HG02623 (cell line): ENCODE data around the gene DKC1.

Experiments
- ATAC-seq: cut with Tn5 transposase; IDR thresholded peaks from one replicate; pipeline ENCODE4 v1.9.1; 2021; ENCODE audit warnings: moderate library complexity; ENCODE audit not compliant: unreplicated experiment

The DKC1 gene

GRCh38 chrX:154735695-154736393 lies 26.8 kb upstream of the DKC1 start:
- ATAC-seq, result no peak

GRCh38 chrX:154737136-154737535 lies 25.5 kb upstream of the DKC1 start:
- no peak for ATAC-seq

GRCh38 chrX:154738011-154738738 lies 24.5 kb upstream of the DKC1 start:
- no peak for ATAC-seq

- no peak for ATAC-seq
These were observed 22.7 kb upstream of the DKC1 start for GRCh38 chrX:154739952-154740465.

GRCh38 chrX:154742613-154743012 lies 20.1 kb upstream of the DKC1 start:
- no peak for ATAC-seq

- ATAC-seq, result no peak
These were observed 13.8 kb upstream of the DKC1 start for GRCh38 chrX:154748712-154749339.

- no peak for ATAC-seq
These were observed 12.8 kb upstream of the DKC1 start for GRCh38 chrX:154749856-154750255.

GRCh38 chrX:154750301-154751202 lies 12.1 kb upstream of the DKC1 start, which contains the start of gene GAB3:
Gene GAB3, minus strand, starts transcription at chrX:154751077. Its CDS starts 52 bp downstream, at chrX:154751025.
- no peak for ATAC-seq

GRCh38 chrX:154751203-154751668 lies 11.4 kb upstream of the DKC1 start:
- ATAC-seq, result no peak

GRCh38 chrX:154751669-154752271 lies 10.9 kb upstream of the DKC1 start:
- no peak for ATAC-seq

GRCh38 chrX:154758696-154759095 lies 4.0 kb upstream of the DKC1 start:
- ATAC-seq, result no peak

- no peak for ATAC-seq
These were observed 607 bp upstream of the DKC1 start for GRCh38 chrX:154761977-154762536.

- no peak for ATAC-seq
These were observed 12.0 kb downstream of the DKC1 start for GRCh38 chrX:154774622-154775021.

- ATAC-seq, result no peak
These were observed 13.0 kb downstream of the DKC1 start for GRCh38 chrX:154775419-154776349.

- no peak for ATAC-seq
These were observed 14.1 kb downstream of the DKC1 start for GRCh38 chrX:154776753-154777152.

GRCh38 chrX:154779261-154779660 lies 16.6 kb downstream of the DKC1 start:
- no peak for ATAC-seq

- ATAC-seq, result no peak
These were observed 18.3 kb downstream of the DKC1 start for GRCh38 chrX:154780968-154781367.

GRCh38 chrX:154784149-154784995 lies 21.7 kb downstream of the DKC1 start:
- no peak for ATAC-seq
